ENCODE measurements around the gene PARS2. TPM values are rescaled to one million over a fixed set of nuclear protein-coding genes. Genes with fewer than 3 reads are reported as not detected.

The PARS2 gene
- total RNA-seq, 4 donors from 2014 or later = 3.3 to 11.4 (median 5.4) TPM

- no peak for TF ChIP-seq EP300 (IDR thresholded peaks at IDR 0.05)
- no peak for TF ChIP-seq POLR2A (IDR thresholded peaks at IDR 0.05)
- TF ChIP-seq CTCF (IDR thresholded peaks at IDR 0.05) = no peak
- Histone ChIP-seq H3K27ac (no peak overlapping the region), H3K9me3 (no peaks in the 10 kb centered on the region), H3K27me3 (no peaks in the 10 kb centered on the region), H3K4me3 (no peak overlapping the region), H3K36me3 (peaks cover 0 to 61% (median 11%) of the 10 kb centered on the region in 3 donors), H3K4me1 (no peaks in the 10 kb centered on the region)
- 82 to 92% methylated on average over 3 of the region's 3 CpGs for WGBS, 2 donors
- DNase-seq (ENCODE audit: low spot score in 2 of 2) = no peak
Measured at GRCh38 chr1:54744696-54745095, 19.6 kb downstream of the PARS2 start.

GRCh38 chr1:54743416-54744226 is 20.7 kb downstream of the PARS2 start:
- Histone ChIP-seq H3K4me3 (no peak overlapping the region), H3K36me3 (peaks cover 0 to 72% (median 11%) of the 10 kb centered on the region in 3 donors), H3K27ac (no peak overlapping the region), H3K9me3 (no peaks in the 10 kb centered on the region), H3K27me3 (no peaks in the 10 kb centered on the region), H3K4me1 (no peaks in the 10 kb centered on the region)
- no peak for DNase-seq (ENCODE audit: low spot score in 2 of 2)
- no peak for TF ChIP-seq EP300 (IDR thresholded peaks at IDR 0.05)
- no peak for TF ChIP-seq POLR2A (IDR thresholded peaks at IDR 0.05)
- no peak for TF ChIP-seq CTCF (IDR thresholded peaks at IDR 0.05)
- WGBS, 2 donors = 61 to 71% methylated on average over 12 of the region's 12 CpGs

- 71 to 79% methylated on average over 4 of the region's 4 CpGs for WGBS, 2 donors
- Histone ChIP-seq H3K36me3 (peaks cover 0 to 85% (median 15%) of the 10 kb centered on the region in 3 donors), H3K27ac (no peak overlapping the region), H3K27me3 (no peaks in the 10 kb centered on the region), H3K4me3 (no peak overlapping the region), H3K4me1 (no peaks in the 10 kb centered on the region), H3K9me3 (no peaks in the 10 kb centered on the region)
- no peak for TF ChIP-seq CTCF (IDR thresholded peaks at IDR 0.05)
- no peak for TF ChIP-seq EP300 (IDR thresholded peaks at IDR 0.05)
- TF ChIP-seq POLR2A (IDR thresholded peaks at IDR 0.05) = no peak
- no peak for DNase-seq (ENCODE audit: low spot score in 2 of 2)
Measured at GRCh38 chr1:54742282-54742681, 22.0 kb downstream of the PARS2 start.

- no peaks in the 10 kb centered on the region for H3K27me3 ChIP-seq
- H3K36me3 ChIP-seq = peaks cover 2 to 93% (median 21%) of the 10 kb centered on the region in 3 donors
- no peak overlapping the region for H3K27ac ChIP-seq
- 83 to 92% methylated on average over 4 of the region's 4 CpGs for WGBS, 2 donors
- H3K9me3 ChIP-seq = no peaks in the 10 kb centered on the region
- no peak for TF ChIP-seq CTCF (IDR thresholded peaks at IDR 0.05)
- no peak for TF ChIP-seq POLR2A (IDR thresholded peaks at IDR 0.05)
- TF ChIP-seq EP300 (IDR thresholded peaks at IDR 0.05) = no peak
- no peaks in the 10 kb centered on the region for H3K4me1 ChIP-seq
- no peak for DNase-seq (ENCODE audit: low spot score in 2 of 2)
- no peak overlapping the region for H3K4me3 ChIP-seq
Measured at GRCh38 chr1:54741531-54741930, 22.8 kb downstream of the PARS2 start.

GRCh38 chr1:54738244-54738643 is 26.1 kb downstream of the PARS2 start:
- H3K27me3 ChIP-seq = no peaks in the 10 kb centered on the region
- WGBS, 2 donors = 88 to 92% methylated on average over 5 to 6 of the region's 6 CpGs
- H3K4me1 ChIP-seq = no peaks in the 10 kb centered on the region
- no peaks in the 10 kb centered on the region for H3K9me3 ChIP-seq
- no peak for DNase-seq (ENCODE audit: low spot score in 2 of 2)
- no peak overlapping the region for H3K27ac ChIP-seq
- peaks cover 2 to 98% (median 21%) of the 10 kb centered on the region in 3 donors for H3K36me3 ChIP-seq
- no peak overlapping the region for H3K4me3 ChIP-seq
- TF ChIP-seq POLR2A (IDR thresholded peaks at IDR 0.05) (no peak), CTCF (IDR thresholded peaks at IDR 0.05) (no peak), EP300 (IDR thresholded peaks at IDR 0.05) (no peak)

All from tibial nerve (tissue), 4 donors.